Activated T-cell treated with anti-CD3 and anti-CD28 coated beads, Interleukin-2, amount 50 U/mL, for 24 hours (primary cell): ENCODE data around the gene B3GNT8.
"Not testable (repeated sequence)": the region's sequence is repeated elsewhere in the genome, so short reads cannot be mapped to it uniquely, and the experiment has no call there.

Source experiments
- DNase-seq: peaks from one replicate; pipeline ENCODE4 v3.0.0-alpha.2; 2020
- H3K27ac Mint-ChIP-seq: 2 replicates; pipeline ENCODE4 v1.8.0; 2020; ENCODE audit warnings: mild to moderate bottlenecking, mixed read lengths
- H3K27me3 Mint-ChIP-seq: 2 replicates; pipeline ENCODE4 v1.8.0; 2020; ENCODE audit warnings: mixed read lengths
- H3K36me3 Mint-ChIP-seq: 2 replicates; pipeline ENCODE4 v1.8.0; 2020; ENCODE audit warnings: low read depth, mixed read lengths
- H3K4me1 Mint-ChIP-seq: 2 replicates; pipeline ENCODE4 v1.8.0; 2020; ENCODE audit warnings: low read depth, mixed read lengths
- H3K4me3 Mint-ChIP-seq: 2 replicates; pipeline ENCODE4 v1.8.0; 2020; ENCODE audit warnings: mild to moderate bottlenecking, moderate library complexity, mixed read lengths
- H3K9me3 Mint-ChIP-seq: 2 replicates; pipeline ENCODE4 v1.8.0; 2020; ENCODE audit warnings: mixed read lengths

Gene B3GNT8, protein sequence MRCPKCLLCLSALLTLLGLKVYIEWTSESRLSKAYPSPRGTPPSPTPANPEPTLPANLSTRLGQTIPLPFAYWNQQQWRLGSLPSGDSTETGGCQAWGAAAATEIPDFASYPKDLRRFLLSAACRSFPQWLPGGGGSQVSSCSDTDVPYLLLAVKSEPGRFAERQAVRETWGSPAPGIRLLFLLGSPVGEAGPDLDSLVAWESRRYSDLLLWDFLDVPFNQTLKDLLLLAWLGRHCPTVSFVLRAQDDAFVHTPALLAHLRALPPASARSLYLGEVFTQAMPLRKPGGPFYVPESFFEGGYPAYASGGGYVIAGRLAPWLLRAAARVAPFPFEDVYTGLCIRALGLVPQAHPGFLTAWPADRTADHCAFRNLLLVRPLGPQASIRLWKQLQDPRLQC

DNA sequence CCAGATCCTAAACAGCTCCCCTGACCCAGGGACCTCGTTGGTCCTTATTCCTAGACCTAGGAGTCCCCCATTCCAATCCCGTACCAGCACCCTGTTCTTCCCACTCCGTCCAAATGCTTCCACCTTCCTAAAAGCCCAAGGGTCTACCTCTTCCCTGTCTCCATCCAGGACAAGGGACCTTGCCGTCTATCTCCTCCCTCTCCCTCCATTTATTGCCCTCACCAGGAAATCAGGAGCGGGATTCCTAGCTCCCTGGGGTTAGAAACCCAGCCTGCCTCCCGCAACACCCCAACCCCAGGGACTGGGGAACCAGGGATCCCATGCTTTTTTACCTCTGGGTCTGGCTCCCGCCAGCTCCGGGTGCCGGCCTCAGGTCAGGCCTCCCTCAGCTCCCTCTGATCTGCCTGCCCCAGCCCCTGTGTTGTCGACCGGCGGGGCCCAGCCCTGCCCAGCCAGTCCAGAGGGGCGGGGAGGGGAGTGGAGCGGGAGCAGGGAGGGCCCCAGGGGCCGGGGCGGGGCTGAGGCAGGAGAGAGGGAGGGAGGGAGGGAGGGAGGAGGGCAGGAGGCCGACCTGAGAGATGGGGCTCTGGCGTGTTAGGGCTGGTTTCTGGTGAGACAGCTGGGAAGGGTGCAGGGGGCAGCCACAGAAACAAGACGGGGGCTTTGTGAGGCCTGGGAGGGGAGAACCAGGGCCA lies at the start of gene B3GNT8:
TSS of gene B3GNT8 (minus strand) at position 423 of the 695 bp plus-strand sequence. CDS start 596 bp downstream, outside the sequence.
- Mint-ChIP-seq H3K27ac (peak within 1 kb of the TSS; percentile 85), H3K27me3 (no peaks in the 10 kb centered on the region), H3K9me3 (no peaks in the 10 kb centered on the region), H3K4me1 (peaks cover 27% of the 10 kb centered on the region), H3K4me3 (peak within 1 kb of the TSS; percentile 71), H3K36me3 (peaks cover 60% of the 10 kb centered on the region)
- peak; percentile 62 for DNase-seq

- Mint-ChIP-seq H3K27me3 (peaks cover 56% of the 10 kb centered on the region), H3K27ac (no peak overlapping the region), H3K9me3 (no peaks in the 10 kb centered on the region), H3K36me3 (no peaks in the 10 kb centered on the region), H3K4me3 (no peak overlapping the region), H3K4me1 (no peaks in the 10 kb centered on the region)
- DNase-seq, result no peak
Observed at GRCh38 chr19:41476583-41476982, 49.4 kb upstream of the B3GNT8 start.

DNA sequence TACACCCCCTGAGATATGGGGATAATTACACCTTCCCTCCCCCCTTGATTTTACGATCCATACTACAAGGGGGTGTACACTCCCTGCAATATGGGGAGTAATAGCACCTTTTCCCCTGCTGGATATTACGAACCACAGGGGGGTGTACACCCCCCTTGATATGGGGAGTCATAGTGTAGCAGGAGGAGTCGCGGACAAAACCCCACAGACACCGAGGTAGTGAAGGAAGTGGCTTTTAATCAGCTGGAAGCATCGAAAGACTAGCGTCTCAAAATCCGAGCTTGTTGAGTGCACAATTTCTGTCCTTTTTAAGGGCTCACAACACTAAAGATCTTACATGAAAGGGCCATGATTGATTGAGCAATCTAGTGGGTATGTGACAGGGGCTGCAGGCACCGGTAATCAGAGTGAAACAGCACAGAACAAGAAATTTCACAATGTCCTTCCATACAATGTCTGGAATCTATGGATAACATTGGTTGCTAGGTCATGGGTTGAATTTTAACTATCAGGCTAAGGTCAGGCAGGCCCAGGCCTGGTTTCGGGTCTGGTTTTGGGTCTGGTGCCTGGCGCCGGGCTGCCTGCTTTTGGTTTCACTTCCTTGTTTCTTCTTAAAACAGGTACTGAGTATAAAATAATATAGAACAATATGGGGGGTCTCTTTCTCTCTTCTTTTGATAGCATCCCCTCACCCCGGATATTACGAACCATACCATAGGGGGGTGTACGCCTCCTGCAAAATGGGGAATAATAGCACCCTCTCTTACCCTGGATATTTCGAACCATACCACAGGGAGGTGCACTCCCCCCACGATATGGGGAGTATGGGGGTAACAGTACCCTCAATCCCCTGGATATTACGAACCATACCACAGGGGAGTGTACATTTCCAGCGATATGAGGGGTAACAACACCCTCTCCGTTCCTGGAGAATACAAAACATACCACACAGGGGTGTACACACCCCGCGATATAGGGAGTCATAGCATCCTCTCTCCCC lies 36.4 kb upstream of the B3GNT8 start:
- not testable (repeated sequence) for H3K27ac Mint-ChIP-seq, H3K36me3 Mint-ChIP-seq, H3K4me1 Mint-ChIP-seq, DNase-seq, H3K9me3 Mint-ChIP-seq
- H3K27me3 Mint-ChIP-seq, result peaks cover 38% of the 10 kb centered on the region
- peak overlapping the region; percentile 13 for H3K4me3 Mint-ChIP-seq

DNA sequence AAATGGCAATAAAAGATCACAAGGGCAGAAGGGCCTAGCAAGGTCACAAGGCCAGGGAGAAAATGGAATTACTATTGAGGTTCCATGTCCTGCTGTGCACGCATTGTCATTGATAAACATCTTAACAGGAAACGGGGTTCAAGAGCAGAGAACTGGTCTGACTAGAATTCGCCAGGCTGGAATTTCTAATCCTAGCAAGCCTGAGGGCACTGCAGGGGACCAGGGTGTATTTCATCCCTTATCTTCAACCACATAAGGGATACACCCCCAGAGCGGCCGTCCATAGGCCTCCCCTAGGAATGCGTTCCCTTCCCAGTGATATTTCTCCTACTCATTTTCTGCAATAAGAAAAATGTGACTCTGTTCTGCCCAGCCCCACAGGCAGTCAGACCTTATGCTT lies 35.3 kb upstream of the B3GNT8 start:
- H3K9me3 Mint-ChIP-seq, result no peaks in the 10 kb centered on the region
- H3K36me3 Mint-ChIP-seq, result no peaks in the 10 kb centered on the region
- no peak overlapping the region for H3K4me3 Mint-ChIP-seq
- peaks cover 10% of the 10 kb centered on the region for H3K4me1 Mint-ChIP-seq
- H3K27ac Mint-ChIP-seq, result no peak overlapping the region
- DNase-seq, result no peak
- peaks cover 30% of the 10 kb centered on the region for H3K27me3 Mint-ChIP-seq

DNA sequence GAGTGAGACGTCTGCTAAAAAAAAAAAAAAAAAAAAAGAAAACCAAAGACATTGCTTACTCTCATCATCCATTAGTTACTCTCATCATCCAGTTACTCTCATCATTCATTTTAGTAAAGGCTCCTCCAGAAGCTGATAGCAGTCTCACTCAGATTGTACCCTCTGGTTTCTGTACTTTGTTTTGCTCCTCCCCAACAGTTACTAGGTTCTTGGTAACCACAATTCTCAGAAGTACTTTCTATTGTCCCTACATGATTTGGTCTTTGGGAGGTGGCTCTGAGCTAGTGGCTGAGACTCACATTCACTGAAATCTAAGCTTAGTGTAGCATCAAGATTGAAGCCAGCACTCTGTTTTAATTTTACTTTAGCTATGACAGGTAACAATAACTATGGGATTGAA lies 30.1 kb upstream of the B3GNT8 start:
- Mint-ChIP-seq H3K4me1 (peaks cover 15% of the 10 kb centered on the region), H3K27me3 (peaks cover 4% of the 10 kb centered on the region), H3K4me3 (no peak overlapping the region), H3K27ac (peak overlapping the region; percentile 39), H3K9me3 (no peaks in the 10 kb centered on the region), H3K36me3 (no peaks in the 10 kb centered on the region)
- DNase-seq, result no peak

GRCh38 chr19:41456342-41456918 lies 29.3 kb upstream of the B3GNT8 start:
- H3K27me3 Mint-ChIP-seq, result no peaks in the 10 kb centered on the region
- H3K9me3 Mint-ChIP-seq, result no peaks in the 10 kb centered on the region
- DNase-seq, result no peak
- no peak overlapping the region for H3K27ac Mint-ChIP-seq
- H3K4me3 Mint-ChIP-seq, result no peak overlapping the region
- H3K4me1 Mint-ChIP-seq, result peaks cover 15% of the 10 kb centered on the region
- no peaks in the 10 kb centered on the region for H3K36me3 Mint-ChIP-seq

GRCh38 chr19:41455936-41456335 lies 28.8 kb upstream of the B3GNT8 start:
- Mint-ChIP-seq H3K27me3 (no peaks in the 10 kb centered on the region), H3K9me3 (no peaks in the 10 kb centered on the region), H3K4me1 (peaks cover 15% of the 10 kb centered on the region), H3K27ac (no peak overlapping the region), H3K4me3 (no peak overlapping the region), H3K36me3 (no peaks in the 10 kb centered on the region)
- no peak for DNase-seq

DNA sequence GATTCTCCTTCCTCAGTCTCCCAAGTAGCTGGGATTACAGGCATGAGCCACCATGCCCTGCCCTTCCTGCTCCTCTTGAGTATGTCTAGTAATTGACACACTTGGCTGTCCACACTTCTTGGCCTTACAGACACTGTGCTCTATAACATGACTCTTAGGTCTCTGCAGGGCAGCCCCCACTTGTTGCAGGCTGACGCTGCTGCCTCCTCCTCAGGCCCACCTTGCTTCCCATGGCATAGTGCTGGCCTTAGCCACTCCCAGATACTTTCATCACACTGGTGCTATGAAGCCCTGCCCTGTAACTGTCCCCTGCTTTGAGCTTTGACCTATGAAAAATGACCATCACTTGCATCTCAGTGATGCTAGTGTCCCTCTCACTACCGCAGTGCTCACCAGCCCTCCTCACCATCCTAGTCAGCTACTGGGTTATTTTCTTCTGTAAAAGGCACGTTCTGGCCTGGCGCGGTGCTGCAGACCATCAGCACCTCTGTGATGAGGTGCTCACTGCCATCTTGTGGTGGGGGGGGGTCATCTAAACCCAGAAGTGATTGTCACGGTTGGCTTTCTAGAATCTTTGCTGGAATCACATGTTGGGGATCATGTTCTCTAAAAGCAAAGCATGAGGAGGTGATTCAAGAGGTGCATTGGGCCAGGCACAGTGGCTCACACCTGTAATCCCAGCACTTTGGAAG lies 25.6 kb upstream of the B3GNT8 start:
- no peaks in the 10 kb centered on the region for H3K9me3 Mint-ChIP-seq

GRCh38 chr19:41449865-41450178 lies 22.6 kb upstream of the B3GNT8 start:
- DNase-seq, result no peak
- Mint-ChIP-seq H3K9me3 (no peaks in the 10 kb centered on the region), H3K4me1 (peaks cover 9% of the 10 kb centered on the region), H3K27ac (peak overlapping the region; percentile 63), H3K27me3 (peaks cover 9% of the 10 kb centered on the region), H3K4me3 (no peak overlapping the region), H3K36me3 (no peaks in the 10 kb centered on the region)

More for the DNA sequence above, 25.6 kb upstream of the B3GNT8 start:
- H3K4me1 Mint-ChIP-seq, result peaks cover 21% of the 10 kb centered on the region
- no peak overlapping the region for H3K27ac Mint-ChIP-seq
- H3K4me3 Mint-ChIP-seq, result no peak overlapping the region
- peaks cover 2% of the 10 kb centered on the region for H3K27me3 Mint-ChIP-seq
- no peak for DNase-seq
- H3K36me3 Mint-ChIP-seq, result no peaks in the 10 kb centered on the region

- Mint-ChIP-seq H3K27me3 (peaks cover 9% of the 10 kb centered on the region), H3K9me3 (no peaks in the 10 kb centered on the region), H3K36me3 (no peaks in the 10 kb centered on the region), H3K4me3 (peak overlapping the region; percentile 75), H3K4me1 (peaks cover 9% of the 10 kb centered on the region), H3K27ac (peak overlapping the region; percentile 63)
- peak; percentile 86 for DNase-seq
Observed at GRCh38 chr19:41449079-41449864, 22.1 kb upstream of the B3GNT8 start.

GRCh38 chr19:41447732-41448332 lies 20.7 kb upstream of the B3GNT8 start:
- no peak for DNase-seq
- H3K36me3 Mint-ChIP-seq, result no peaks in the 10 kb centered on the region
- no peaks in the 10 kb centered on the region for H3K9me3 Mint-ChIP-seq
- no peak overlapping the region for H3K4me3 Mint-ChIP-seq
- H3K4me1 Mint-ChIP-seq, result peaks cover 9% of the 10 kb centered on the region
- peaks cover 9% of the 10 kb centered on the region for H3K27me3 Mint-ChIP-seq
- no peak overlapping the region for H3K27ac Mint-ChIP-seq

GRCh38 chr19:41445575-41445974 lies 18.4 kb upstream of the B3GNT8 start:
- peaks cover 9% of the 10 kb centered on the region for H3K4me1 Mint-ChIP-seq
- no peak for DNase-seq
- no peaks in the 10 kb centered on the region for H3K9me3 Mint-ChIP-seq
- peaks cover 9% of the 10 kb centered on the region for H3K27me3 Mint-ChIP-seq
- H3K27ac Mint-ChIP-seq, result no peak overlapping the region
- H3K4me3 Mint-ChIP-seq, result no peak overlapping the region
- no peaks in the 10 kb centered on the region for H3K36me3 Mint-ChIP-seq
